ENCODE measurements around the gene ASPSCR1. TPM values are rescaled to one million over a fixed set of nuclear protein-coding genes. Genes with fewer than 3 reads are reported as not detected.

Gene ASPSCR1
- total and polyA plus RNA-seq, 2 of the 4 experiments (the other 2 are of a cell fraction) = 7.2 to 17.2 TPM

- BruUV-seq (replicated peaks) = no TSS peak
- ChIA-PET CTCF (no interaction called here), POLR2A (ENCODE audit: unreplicated experiment) (no interaction called here)
- 100% methylated on average over 3 of the region's 14 CpGs; no CpG with 5 or more reads in 1 of the 2 experiments for WGBS, 2 experiments (ENCODE audit: extremely low coverage in 2 of 2, insufficient read length in 1 of 2)
- no peaks in the 10 kb centered on the region for H3K27me3 ChIP-seq (ENCODE audit: control insufficient read depth, insufficient read depth, low read length)
- H3K18ac ChIP-seq (ENCODE audit: low read depth, low read length) = no peak overlapping the region
- H2BK5ac ChIP-seq (ENCODE audit: low read depth, low read length, poor library complexity, severe bottlenecking) = no peak overlapping the region
- H2BK15ac ChIP-seq (ENCODE audit: low read depth, low read length) = no peak overlapping the region
- H3K9me3 ChIP-seq (ENCODE audit: control insufficient read depth, insufficient read depth, low read length) = no peaks in the 10 kb centered on the region
- ATAC-seq (ENCODE audit: low read depth) (no peak), DNase-seq (no peak)
- in situ Hi-C loops (cut with MboI; ENCODE audit: low sequenced_read_pairs) (no loop called here), intact Hi-C loops (cut with micrococcal nuclease) (no loop called here), dilution Hi-C loops (cut with HindIII; ENCODE audit: low sequenced_read_pairs, unreplicated experiment) (no loop called here)
- H3K4me1 ChIP-seq (ENCODE audit: control insufficient read depth, insufficient read depth, low read length) = peaks cover 10% of the 10 kb centered on the region
- no peak overlapping the region for H3K23ac ChIP-seq (ENCODE audit: low read depth, low read length)
- no peak overlapping the region for H4K5ac ChIP-seq (ENCODE audit: low read depth, low read length)
- no peak overlapping the region for H3K56ac ChIP-seq (ENCODE audit: extremely low read depth, insufficient read depth, low read length)
- H3K36me3 ChIP-seq (ENCODE audit: control insufficient read depth, insufficient read depth, low read length) = peaks cover 27% of the 10 kb centered on the region; the same call in 1 of the 2 replicates
- H2AK5ac ChIP-seq (ENCODE audit: low read depth, low read length) = no peak overlapping the region
- H2BK20ac ChIP-seq (ENCODE audit: low read depth, low read length) = no peak overlapping the region
- H2BK120ac ChIP-seq (ENCODE audit: low read depth, low read length) = no peak overlapping the region
- no peak overlapping the region for H4K8ac ChIP-seq (ENCODE audit: low read depth in 2 of 2, low read length in 2 of 2)
- H3K9ac ChIP-seq (ENCODE audit: low read depth, low read length) = no peak overlapping the region
- no peak overlapping the region for H3K4ac ChIP-seq (ENCODE audit: low read depth, low read length)
- H3K4me3 ChIP-seq (ENCODE audit: insufficient read depth, low read depth, low read length) = no peak overlapping the region
- H3K4me2 ChIP-seq (ENCODE audit: low read depth, low read length) = no peak overlapping the region
- H4K91ac ChIP-seq (ENCODE audit: insufficient read depth, low read depth, low read length) = no peak overlapping the region
- no peak overlapping the region for H3K27ac ChIP-seq (ENCODE audit: insufficient read depth, low read length)
- H3K79me1 ChIP-seq (ENCODE audit: low read depth in 1 of 2, low read length in 2 of 2) = peaks cover 16 to 47% of the 10 kb centered on the region in 2 experiments
- no peak overlapping the region for H2AK9ac ChIP-seq (replicated peaks; ENCODE audit: low read depth, low read length, poor library complexity)
- no peak overlapping the region for H2AFZ ChIP-seq (replicated peaks; ENCODE audit: low read length, poor library complexity)
- H4K20me1 ChIP-seq (ENCODE audit: insufficient read depth, low read length) = peaks cover 11% of the 10 kb centered on the region
- peaks cover 8% of the 10 kb centered on the region for H3K9me1 ChIP-seq (ENCODE audit: insufficient read depth, low read length)
- TF ChIP-seq USF2 (IDR thresholded peaks at IDR 0.05; ENCODE audit: low read depth, low read length) (no peak), BHLHE40 (IDR thresholded peaks at IDR 0.05; ENCODE audit: low read depth, low read length) (no peak), MAZ (IDR thresholded peaks at IDR 0.05; ENCODE audit: borderline replicate concordance, low read depth, low read length) (no peak), RCOR1 (IDR thresholded peaks at IDR 0.05; ENCODE audit: insufficient replicate concordance, low read length) (no peak)
- TF ChIP-seq, protein P1, sequence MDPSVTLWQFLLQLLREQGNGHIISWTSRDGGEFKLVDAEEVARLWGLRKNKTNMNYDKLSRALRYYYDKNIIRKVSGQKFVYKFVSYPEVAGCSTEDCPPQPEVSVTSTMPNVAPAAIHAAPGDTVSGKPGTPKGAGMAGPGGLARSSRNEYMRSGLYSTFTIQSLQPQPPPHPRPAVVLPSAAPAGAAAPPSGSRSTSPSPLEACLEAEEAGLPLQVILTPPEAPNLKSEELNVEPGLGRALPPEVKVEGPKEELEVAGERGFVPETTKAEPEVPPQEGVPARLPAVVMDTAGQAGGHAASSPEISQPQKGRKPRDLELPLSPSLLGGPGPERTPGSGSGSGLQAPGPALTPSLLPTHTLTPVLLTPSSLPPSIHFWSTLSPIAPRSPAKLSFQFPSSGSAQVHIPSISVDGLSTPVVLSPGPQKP (IDR thresholded peaks at IDR 0.05; ENCODE audit: borderline replicate concordance, low read depth, low read length) = no peak
- H3K14ac ChIP-seq (replicated peaks; ENCODE audit: low read depth, low read length) = no peak overlapping the region
Observed at GRCh38 chr17:81933178-81933699, 44.2 kb upstream of the ASPSCR1 start.
